GM18873 (cell line): ENCODE measurements around the gene SAPCD1.
A peak's percentile ranks its signal among the peaks of the same experiment; 100 is the strongest.
"Not testable (repeated sequence)": the region's sequence is repeated elsewhere in the genome, so short reads cannot be mapped to it uniquely, and the experiment has no call there.

ENCODE experiments used
- ATAC-seq: cut with Tn5 transposase; IDR thresholded peaks from one replicate; pipeline ENCODE4 v1.9.1; 2021; ENCODE audit warnings: mild to moderate bottlenecking, moderate library complexity, moderate number of reproducible peaks; ENCODE audit not compliant: unreplicated experiment, low FRiP score

Gene SAPCD1

GRCh38 chr6:31794866-31795615, 32.6 kb downstream of the SAPCD1 start:
- ATAC-seq = no peak

- ATAC-seq = no peak
Observed at GRCh38 chr6:31795616-31796298, 33.3 kb downstream of the SAPCD1 start, which contains the start of gene VARS1. Gene VARS1 (minus strand): TSS chr6:31795752. CDS start chr6:31795217, 535 bp downstream.

GRCh38 chr6:31796993-31797385, 34.5 kb downstream of the SAPCD1 start:
- no peak for ATAC-seq

GRCh38 chr6:31797588-31797987, 35.1 kb downstream of the SAPCD1 start:
- ATAC-seq = no peak

GRCh38 chr6:31799781-31800180, 37.3 kb downstream of the SAPCD1 start:
- ATAC-seq = no peak

GRCh38 chr6:31801031-31801927, 38.8 kb downstream of the SAPCD1 start:
- not testable (repeated sequence) for ATAC-seq

GRCh38 chr6:31805939-31806469, 43.5 kb downstream of the SAPCD1 start:
- no peak for ATAC-seq

- ATAC-seq = peak; percentile 78
Observed at GRCh38 chr6:31806470-31807272, 44.2 kb downstream of the SAPCD1 start, which contains the start of gene LSM2. Gene LSM2 (minus strand): TSS chr6:31806966. CDS start chr6:31806757, 209 bp downstream.

GRCh38 chr6:31808599-31808998, 46.1 kb downstream of the SAPCD1 start:
- ATAC-seq = not testable (repeated sequence)

- no peak for ATAC-seq
Observed at GRCh38 chr6:31811645-31812044, 49.2 kb downstream of the SAPCD1 start.

GRCh38 chr6:31813465-31813849, 51.0 kb downstream of the SAPCD1 start:
- no peak for ATAC-seq
